OCI-LY3 (cell line): ENCODE data around the gene OR2T11.
"Not testable (repeated sequence)": the region's sequence is repeated elsewhere in the genome, so short reads cannot be mapped to it uniquely, and the experiment has no call there.

Source experiments
- EZH2phosphoT487 ChIP-seq: fragments of 200-600 bp; shearing (Covaris generic); IDR thresholded peaks from 2 replicates; pipeline ENCODE4 v1.6.1; 2018; ENCODE audit warnings: antibody characterized with exemption, mixed run types, low read depth
- TF ChIP-seq, protein P1 (sequence below): fragments of 200-600, 300-600 bp; sonication (generic); IDR thresholded peaks from 2 replicates; pipeline ENCODE4 v1.5.1; 2014; ENCODE audit warnings: antibody characterized with exemption, low read length, low read depth

DNA sequence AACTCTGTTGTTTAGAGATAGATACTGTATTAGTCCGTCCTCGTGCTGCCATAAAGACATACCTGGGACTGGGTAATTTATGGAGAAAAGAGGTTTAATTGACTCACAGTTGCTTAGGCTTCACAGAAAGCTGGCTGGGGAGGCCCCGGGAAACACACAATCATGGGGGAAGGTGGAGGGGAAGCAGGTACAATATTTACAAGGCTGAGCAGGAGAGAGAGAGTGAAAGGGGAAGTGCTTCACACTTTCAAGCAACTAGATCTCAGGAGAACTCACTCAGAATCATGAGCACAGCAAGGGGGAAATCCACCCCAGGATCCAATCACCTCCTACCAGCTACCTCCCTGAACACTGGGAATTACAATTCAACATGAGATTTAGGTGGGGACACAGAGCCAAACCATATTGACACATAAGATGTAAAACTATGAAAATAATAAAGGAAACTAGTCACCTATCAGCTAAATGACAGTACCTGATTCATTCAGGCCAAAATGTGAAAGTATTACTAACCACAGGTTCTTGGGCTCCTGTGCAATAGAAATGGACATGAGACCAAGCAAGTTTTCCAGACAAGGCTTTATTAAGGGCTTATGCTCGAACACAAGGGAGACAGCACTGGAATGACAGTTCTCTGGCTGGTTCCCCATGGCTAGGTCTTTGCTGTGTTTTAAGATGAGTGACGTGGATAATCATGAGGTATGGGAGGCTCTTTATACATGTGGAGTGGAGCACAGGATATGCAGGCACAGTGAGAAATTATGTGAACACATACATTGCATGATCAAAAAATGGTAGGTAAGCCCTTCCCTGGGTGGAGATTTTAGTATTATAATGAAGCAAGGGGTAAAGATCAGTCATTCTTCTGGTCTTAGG is 28.8 kb upstream of the OR2T11 start:
- TF ChIP-seq, protein P1, sequence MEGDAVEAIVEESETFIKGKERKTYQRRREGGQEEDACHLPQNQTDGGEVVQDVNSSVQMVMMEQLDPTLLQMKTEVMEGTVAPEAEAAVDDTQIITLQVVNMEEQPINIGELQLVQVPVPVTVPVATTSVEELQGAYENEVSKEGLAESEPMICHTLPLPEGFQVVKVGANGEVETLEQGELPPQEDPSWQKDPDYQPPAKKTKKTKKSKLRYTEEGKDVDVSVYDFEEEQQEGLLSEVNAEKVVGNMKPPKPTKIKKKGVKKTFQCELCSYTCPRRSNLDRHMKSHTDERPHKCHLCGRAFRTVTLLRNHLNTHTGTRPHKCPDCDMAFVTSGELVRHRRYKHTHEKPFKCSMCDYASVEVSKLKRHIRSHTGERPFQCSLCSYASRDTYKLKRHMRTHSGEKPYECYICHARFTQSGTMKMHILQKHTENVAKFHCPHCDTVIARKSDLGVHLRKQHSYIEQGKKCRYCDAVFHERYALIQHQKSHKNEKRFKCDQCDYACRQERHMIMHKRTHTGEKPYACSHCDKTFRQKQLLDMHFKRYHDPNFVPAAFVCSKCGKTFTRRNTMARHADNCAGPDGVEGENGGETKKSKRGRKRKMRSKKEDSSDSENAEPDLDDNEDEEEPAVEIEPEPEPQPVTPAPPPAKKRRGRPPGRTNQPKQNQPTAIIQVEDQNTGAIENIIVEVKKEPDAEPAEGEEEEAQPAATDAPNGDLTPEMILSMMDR, result not testable (repeated sequence)
- not testable (repeated sequence) for TF ChIP-seq EZH2phosphoT487
